Spinal cord (tissue), 10 donors: Measurements from ENCODE around the gene DNASE1. TPM values are rescaled to one million over a fixed set of nuclear protein-coding genes. Genes with fewer than 3 reads are reported as not detected.

Experiments
- DNase-seq, 6 donors: peaks; one replicate each; pipeline versions ENCODE4 v3.0.0 to v3.0.0-alpha.2; 2013 to 2015; ENCODE audit warnings: low spot score in 6 of 6, low read depth in 4 of 6
- H3K27ac ChIP-seq: one replicate; pipeline ENCODE4 v1.5.1; 2013; ENCODE audit warnings: low read depth, low read length, control low read depth
- H3K27me3 ChIP-seq: one replicate; pipeline ENCODE4 v1.6.1; 2013; ENCODE audit warnings: low read length; ENCODE audit not compliant: control insufficient read depth, insufficient read depth
- H3K36me3 ChIP-seq: one replicate; pipeline ENCODE4 v1.6.1; 2013; ENCODE audit warnings: low read length; ENCODE audit not compliant: control insufficient read depth, insufficient read depth
- H3K4me1 ChIP-seq: one replicate; pipeline ENCODE4 v1.6.1; 2013; ENCODE audit warnings: low read length; ENCODE audit not compliant: control insufficient read depth, insufficient read depth
- H3K4me3 ChIP-seq: one replicate; pipeline ENCODE4 v1.5.1; 2013; ENCODE audit warnings: low read depth, low read length, control low read depth
- H3K9me3 ChIP-seq: one replicate; pipeline ENCODE4 v1.6.1; 2013; ENCODE audit warnings: low read length; ENCODE audit not compliant: control insufficient read depth, insufficient read depth
- WGBS: methylation state at CpG from one replicate; pipeline ENCODE4 v1.1.5; 2013; ENCODE audit warnings: missing lambda C conversion rate; ENCODE audit not compliant: insufficient coverage; 5-methylcytosine and 5-hydroxymethylcytosine counted together
- polyA plus RNA-seq, 2 donors: library from polyadenylated mRNA; unstranded; fragments of 120-200 nt; gene quantifications; one replicate each; pipeline ENCODE4 v1.2.1, GENCODE V29; 2013; ENCODE audit not compliant: insufficient read length in 2 of 2
- total RNA-seq, 2 donors: library from RNA; depleted of rRNA in 1 of 2; stranded (reverse); fragments of 120-200 nt in 1 of 2; fragments of >200 nt in 1 of 2; gene quantifications; one replicate each; pipeline versions ENCODE4 v1.2.3 to v1.2.4, GENCODE V29; 2013 to 2014
- donor health status: healthy.

Gene DNASE1
- total and polyA plus RNA-seq, 4 donors = 23.5 to 37.6 (median 26.7) TPM

DNA sequence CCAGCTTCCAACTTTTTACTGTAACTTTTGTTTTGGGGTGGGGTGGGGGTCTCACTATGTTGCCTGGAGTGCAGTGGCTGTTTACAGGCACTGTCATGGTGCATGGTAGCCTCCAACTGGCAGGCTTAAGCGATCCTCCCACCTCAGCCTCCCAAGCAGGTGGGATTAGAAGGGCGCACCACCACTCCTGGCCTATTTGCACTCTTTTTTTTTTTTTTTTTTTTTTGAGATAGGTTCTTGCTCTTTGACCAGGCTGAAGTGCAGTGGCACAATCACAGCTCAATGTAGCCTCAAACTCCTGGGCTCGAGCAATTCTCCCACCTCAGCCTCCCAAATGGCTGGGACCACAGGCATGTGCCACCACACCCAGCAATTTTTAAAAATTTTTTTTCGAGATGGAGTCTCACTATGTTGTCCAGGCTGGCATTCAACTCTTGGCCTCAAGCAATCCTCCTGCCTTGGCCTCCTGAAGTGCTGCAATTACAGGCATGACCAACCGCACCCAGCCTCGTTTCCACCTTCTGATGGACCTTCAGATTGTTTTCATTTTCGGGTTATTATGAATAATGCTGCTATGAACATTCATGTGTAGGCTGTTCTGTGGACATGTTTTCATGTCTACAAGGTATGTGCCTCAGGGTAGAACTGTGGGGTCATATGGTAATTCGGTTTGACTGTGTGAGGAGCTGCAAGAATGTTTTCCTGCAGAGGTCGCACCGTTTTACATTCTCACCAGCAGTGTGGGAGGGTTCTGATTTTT, 51.9 kb downstream of the DNASE1 start:
- WGBS = 91% methylated on average over 3 of the region's 10 CpGs
- DNase-seq = no peak
- peaks cover 11% of the 10 kb centered on the region for H3K36me3 ChIP-seq
- no peaks in the 10 kb centered on the region for H3K4me1 ChIP-seq
- H3K27ac ChIP-seq = no peak overlapping the region
- no peak overlapping the region for H3K4me3 ChIP-seq
- no peaks in the 10 kb centered on the region for H3K27me3 ChIP-seq
- H3K9me3 ChIP-seq = no peaks in the 10 kb centered on the region

Other genes starting within 250 kb of the DNASE1 start
- 1 to 10 TPM; 4.2 to 5.0 TPM for gene ZNF597, start 211.2 kb upstream of the DNASE1 start, total RNA-seq
- 1 to 10 TPM; 3.3 TPM for gene ZNF597, start 211.2 kb upstream of the DNASE1 start, polyA plus RNA-seq
- gene NAA60, start 211.0 kb upstream of the DNASE1 start, total RNA-seq = 10 to 100 TPM; 14.8 to 18.5 TPM
- gene NAA60, start 211.0 kb upstream of the DNASE1 start, polyA plus RNA-seq = 10 to 100 TPM; 65.3 to 71.3 TPM
- not detected for gene C16orf90, start 159.2 kb upstream of the DNASE1 start, total RNA-seq
- gene C16orf90, start 159.2 kb upstream of the DNASE1 start, polyA plus RNA-seq = not detected
- gene CLUAP1, start 153.7 kb upstream of the DNASE1 start, total RNA-seq = 10 to 100 TPM; 29.0 to 50.7 TPM
- gene CLUAP1, start 153.7 kb upstream of the DNASE1 start, polyA plus RNA-seq = 10 to 100 TPM; 42.1 to 50.4 TPM
- under 1 TPM; 0.59 to 0.88 TPM for gene NLRC3, start 77.3 kb upstream of the DNASE1 start, total RNA-seq
- 1 to 10 TPM; 2.3 to 3.3 TPM for gene NLRC3, start 77.3 kb upstream of the DNASE1 start, polyA plus RNA-seq
- 1 to 10 TPM; 6.2 to 6.9 TPM for gene SLX4, start 43.1 kb upstream of the DNASE1 start, total RNA-seq
- 10 to 100 TPM; 10.5 to 15.7 TPM for gene SLX4, start 43.1 kb upstream of the DNASE1 start, polyA plus RNA-seq
- 10 to 100 TPM; 68.1 to 68.4 TPM for gene TRAP1, start 62.8 kb downstream of the DNASE1 start, total RNA-seq
- 100 to 1,000 TPM in 1 of 2 donors, 10 to 100 TPM in 1; 97.3 to 142 TPM for gene TRAP1, start 62.8 kb downstream of the DNASE1 start, polyA plus RNA-seq
- 10 to 100 TPM; 41.5 to 62.4 TPM for gene CREBBP, start 226.0 kb downstream of the DNASE1 start, total RNA-seq
- 10 to 100 TPM; 60.4 to 64.3 TPM for gene CREBBP, start 226.0 kb downstream of the DNASE1 start, polyA plus RNA-seq